Ishikawa (cell line): ENCODE data around the gene PCSK4.

Experiments
- CEBPB ChIP-seq: IDR thresholded peaks from 2 replicates; pipeline ENCODE4 v1.6.1; 2012
- CREB1 ChIP-seq: IDR thresholded peaks from 2 replicates; pipeline ENCODE4 v1.6.1; 2012; ENCODE audit warnings: low read depth
- EP300 ChIP-seq: IDR thresholded peaks from 2 replicates; pipeline ENCODE4 v1.6.1; 2012; ENCODE audit warnings: borderline replicate concordance
- FOXM1 ChIP-seq: IDR thresholded peaks from 2 replicates; pipeline ENCODE4 v1.6.1; 2012; ENCODE audit warnings: low read depth, borderline replicate concordance
- NFIC ChIP-seq: IDR thresholded peaks from 2 replicates; pipeline ENCODE4 v1.6.1; 2012
- RAD21 ChIP-seq: IDR thresholded peaks from 2 replicates; pipeline ENCODE4 v1.6.1; 2012; ENCODE audit warnings: low read depth
- REST ChIP-seq: IDR thresholded peaks from 2 replicates; pipeline ENCODE4 v1.6.1; 2012; ENCODE audit warnings: low read depth, mild to moderate bottlenecking
- TAF1 ChIP-seq: IDR thresholded peaks from 2 replicates; pipeline ENCODE4 v1.6.1; 2012; ENCODE audit warnings: low read depth, mild to moderate bottlenecking
- TEAD4 ChIP-seq: IDR thresholded peaks from 2 replicates; pipeline ENCODE4 v1.6.1; 2012
- YY1 ChIP-seq: IDR thresholded peaks from 2 replicates; pipeline ENCODE4 v1.6.1; 2012; ENCODE audit warnings: low read depth
- ZBTB7A ChIP-seq: IDR thresholded peaks from 2 replicates; pipeline ENCODE4 v1.6.1; 2012; ENCODE audit warnings: low read depth
- TF ChIP-seq, protein P1 (sequence below): IDR thresholded peaks from 2 replicates; pipeline ENCODE4 v1.6.1; 2012

GRCh38 chr19:1509602-1510441, 19.7 kb upstream of the PCSK4 start:
- TF ChIP-seq YY1 (no peak), ZBTB7A (no peak), TAF1 (no peak), FOXM1 (no peak), EP300 (no peak), CEBPB (no peak), REST (no peak), RAD21 (no peak), TEAD4 (no peak), NFIC (no peak), CREB1 (no peak)
- TF ChIP-seq, protein P1, sequence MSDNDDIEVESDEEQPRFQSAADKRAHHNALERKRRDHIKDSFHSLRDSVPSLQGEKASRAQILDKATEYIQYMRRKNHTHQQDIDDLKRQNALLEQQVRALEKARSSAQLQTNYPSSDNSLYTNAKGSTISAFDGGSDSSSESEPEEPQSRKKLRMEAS: no peak
